ENCODE results near the gene FGD5.

Gene FGD5, protein sequence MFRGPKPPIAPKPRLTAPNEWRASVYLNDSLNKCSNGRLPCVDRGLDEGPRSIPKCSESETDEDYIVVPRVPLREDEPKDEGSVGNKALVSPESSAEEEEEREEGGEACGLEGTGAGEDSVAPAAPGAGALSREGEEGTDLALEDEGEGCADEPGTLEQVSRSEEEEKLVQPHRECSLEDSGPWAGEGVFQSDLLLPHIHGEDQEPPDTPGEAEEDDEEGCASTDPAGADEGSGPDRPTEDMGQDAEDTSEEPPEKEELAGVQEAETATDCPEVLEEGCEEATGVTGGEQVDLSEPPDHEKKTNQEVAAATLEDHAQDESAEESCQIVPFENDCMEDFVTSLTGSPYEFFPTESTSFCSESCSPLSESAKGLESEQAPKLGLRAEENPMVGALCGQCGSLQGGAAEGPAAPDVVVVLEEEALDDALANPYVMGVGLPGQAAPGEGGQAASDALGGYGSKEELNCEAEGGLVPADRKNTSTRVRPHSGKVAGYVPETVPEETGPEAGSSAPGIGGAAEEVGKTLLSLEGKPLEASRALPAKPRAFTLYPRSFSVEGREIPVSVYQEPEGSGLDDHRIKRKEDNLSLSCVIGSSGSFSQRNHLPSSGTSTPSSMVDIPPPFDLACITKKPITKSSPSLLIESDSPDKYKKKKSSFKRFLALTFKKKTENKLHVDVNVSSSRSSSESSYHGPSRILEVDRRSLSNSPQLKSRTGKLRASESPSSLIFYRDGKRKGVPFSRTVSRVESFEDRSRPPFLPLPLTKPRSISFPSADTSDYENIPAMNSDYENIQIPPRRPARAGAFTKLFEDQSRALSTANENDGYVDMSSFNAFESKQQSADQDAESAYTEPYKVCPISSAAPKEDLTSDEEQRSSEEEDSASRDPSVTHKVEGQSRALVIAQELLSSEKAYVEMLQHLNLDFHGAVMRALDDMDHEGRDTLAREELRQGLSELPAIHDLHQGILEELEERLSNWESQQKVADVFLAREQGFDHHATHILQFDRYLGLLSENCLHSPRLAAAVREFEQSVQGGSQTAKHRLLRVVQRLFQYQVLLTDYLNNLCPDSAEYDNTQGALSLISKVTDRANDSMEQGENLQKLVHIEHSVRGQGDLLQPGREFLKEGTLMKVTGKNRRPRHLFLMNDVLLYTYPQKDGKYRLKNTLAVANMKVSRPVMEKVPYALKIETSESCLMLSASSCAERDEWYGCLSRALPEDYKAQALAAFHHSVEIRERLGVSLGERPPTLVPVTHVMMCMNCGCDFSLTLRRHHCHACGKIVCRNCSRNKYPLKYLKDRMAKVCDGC (N-terminal part only)

DNA sequence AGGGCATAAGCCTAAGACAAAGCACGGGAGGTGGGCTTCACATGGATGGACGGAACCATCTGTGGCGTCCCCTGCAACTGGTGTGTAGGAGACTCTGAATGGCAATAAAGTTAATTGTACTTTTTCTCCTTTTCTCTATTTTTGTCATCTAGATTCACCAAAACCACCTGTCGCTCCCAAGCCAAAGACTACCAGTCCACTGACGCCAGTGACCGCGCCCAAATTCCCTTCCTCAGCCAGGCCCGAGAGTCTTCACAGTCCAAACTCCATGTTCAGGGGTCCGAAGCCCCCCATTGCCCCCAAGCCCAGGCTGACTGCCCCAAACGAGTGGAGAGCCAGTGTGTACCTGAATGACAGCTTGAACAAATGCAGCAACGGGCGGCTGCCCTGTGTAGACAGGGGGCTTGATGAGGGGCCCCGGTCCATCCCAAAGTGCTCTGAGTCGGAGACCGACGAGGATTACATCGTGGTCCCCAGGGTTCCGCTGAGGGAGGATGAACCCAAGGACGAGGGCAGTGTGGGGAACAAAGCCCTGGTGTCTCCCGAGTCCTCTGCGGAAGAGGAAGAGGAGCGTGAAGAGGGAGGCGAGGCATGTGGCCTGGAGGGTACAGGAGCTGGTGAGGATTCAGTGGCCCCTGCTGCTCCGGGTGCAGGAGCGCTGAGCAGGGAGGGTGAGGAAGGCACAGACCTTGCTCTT, at the start of gene FGD5:
Gene FGD5, plus strand, starts transcription at position 159 of the 697 bp plus-strand sequence. Its CDS starts 110 bp downstream, at position 269.
- FAIRE-seq: no peak

DNA sequence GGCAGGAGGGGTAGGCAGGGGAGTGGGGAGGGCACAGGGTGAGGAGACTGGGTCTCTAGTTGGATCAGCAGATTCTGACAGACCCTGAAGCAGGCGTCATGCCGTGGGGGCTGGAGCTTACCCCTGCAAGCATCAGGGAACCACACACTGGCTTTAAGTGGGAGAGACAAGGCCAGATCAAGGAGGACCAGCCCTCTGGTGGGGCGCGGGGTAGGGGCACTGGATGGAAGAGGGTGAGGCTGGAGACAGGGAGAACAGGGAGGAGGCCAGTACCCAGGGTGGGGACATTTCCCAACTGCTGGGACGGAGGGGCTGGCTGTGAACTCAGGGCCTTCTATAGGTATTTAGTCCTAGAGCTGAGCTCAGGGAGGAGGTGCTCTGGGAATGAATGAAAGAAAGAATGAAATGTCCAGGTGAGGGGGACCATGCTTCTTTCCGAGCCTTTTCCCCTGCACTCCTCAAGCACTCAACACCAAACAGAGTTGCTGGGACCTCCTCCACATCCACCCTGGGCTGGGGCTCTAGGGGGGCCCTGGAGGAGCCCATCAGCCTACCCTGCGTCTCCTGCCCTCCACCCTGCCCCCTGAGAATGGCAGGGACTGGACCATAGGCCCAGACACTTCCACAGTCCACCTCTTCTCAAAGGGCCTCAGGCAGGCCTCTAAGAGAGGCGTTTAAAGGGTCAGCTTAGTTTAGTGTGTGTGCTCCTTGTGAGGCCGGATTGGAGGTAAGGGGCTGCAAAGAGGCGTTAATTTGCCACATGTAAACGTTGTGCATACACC, 49.0 kb upstream of the FGD5 start:
- FAIRE-seq: no peak

DNA sequence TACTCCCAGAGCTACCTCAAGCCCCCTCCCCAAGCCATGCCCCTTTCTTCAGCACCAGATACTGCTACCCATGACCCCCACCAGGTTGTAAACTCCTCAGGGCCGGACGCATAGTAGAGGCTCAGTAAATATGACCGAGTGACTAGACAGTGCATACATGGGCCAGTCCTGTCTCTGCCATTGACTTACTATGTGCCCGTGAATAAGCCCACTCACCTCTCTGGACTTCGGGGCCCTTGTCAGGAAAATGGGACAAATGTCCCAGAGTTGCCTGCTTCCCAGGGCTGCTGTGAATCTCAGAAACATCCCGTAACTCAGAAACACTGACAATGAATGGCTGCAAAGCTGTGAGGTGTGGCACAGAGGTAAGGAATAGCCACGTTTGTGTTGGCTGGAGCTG, 48.2 kb upstream of the FGD5 start:
- no peak for FAIRE-seq

DNA sequence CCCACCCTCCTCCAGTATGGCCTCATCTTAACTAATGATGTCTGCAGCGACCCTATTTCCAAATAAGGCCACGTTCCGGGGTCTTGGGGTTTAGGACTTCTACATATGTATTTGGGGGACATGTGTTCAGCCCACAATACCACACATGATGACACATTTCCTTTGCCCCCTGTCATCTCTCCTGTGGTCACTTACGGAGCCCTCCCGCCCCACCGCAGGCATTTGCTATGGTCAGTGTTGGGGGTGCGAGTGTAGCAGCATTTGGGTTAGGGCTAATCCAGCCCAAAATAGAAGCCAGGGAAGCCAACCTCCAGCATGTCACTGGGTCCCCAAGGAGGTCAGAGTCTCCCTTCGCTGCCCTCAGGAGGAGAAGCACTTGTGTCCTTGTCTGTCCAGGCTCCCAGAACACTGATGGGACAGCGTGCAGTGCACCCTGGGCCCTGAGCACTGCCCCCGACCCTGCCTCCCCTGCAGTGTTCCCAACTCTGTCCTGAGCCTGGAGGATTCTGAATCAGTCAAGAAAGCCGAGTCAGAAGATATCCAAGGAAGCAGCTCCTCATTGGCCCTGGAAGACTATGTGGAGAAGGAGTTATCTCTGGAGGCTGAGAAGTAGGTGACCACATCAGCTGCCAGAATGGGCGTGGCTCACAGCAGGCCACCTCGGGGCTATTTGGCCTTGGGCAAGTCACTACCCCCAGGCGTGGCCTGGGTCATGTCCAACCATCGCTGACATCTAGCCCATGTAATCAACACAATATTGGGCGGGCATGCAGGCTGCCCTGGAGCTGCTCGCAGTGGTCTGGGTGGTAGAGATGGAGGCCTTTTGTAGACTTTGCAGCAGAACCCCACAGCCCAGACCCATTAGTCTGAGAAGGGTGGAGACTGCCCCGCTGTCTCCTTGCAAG, 46.9 kb upstream of the FGD5 start:
- FAIRE-seq: no peak

DNA sequence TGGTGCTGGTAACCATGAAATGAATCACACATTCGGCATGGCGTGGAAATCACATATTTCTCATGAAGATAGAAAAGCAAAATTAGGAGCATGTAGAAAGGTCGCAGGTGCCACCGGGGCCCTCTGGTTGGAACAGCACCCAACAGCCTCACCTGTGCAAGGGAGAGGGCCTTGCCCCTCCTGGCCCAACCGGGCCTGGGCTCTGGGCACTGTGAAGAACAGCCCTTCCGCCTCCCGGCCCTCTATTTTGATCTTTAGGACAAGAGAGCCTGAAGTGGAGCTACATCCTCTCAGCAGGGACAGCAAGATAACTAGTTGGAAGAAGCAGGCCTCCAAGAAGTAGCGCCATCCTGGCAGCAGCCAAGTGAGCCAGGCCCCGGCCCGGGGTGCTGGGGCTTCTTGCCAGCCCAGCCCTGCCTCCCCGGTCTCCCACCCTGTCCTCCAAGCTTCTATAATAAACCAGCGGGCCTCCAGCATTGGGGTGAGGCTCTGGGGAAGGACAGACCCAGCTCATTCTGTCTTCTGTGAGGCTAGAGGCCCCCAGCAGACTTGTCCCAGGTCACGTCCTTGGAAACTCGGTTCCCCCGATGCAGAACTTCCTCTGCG, 46.1 kb upstream of the FGD5 start:
- no peak for FAIRE-seq

DNA sequence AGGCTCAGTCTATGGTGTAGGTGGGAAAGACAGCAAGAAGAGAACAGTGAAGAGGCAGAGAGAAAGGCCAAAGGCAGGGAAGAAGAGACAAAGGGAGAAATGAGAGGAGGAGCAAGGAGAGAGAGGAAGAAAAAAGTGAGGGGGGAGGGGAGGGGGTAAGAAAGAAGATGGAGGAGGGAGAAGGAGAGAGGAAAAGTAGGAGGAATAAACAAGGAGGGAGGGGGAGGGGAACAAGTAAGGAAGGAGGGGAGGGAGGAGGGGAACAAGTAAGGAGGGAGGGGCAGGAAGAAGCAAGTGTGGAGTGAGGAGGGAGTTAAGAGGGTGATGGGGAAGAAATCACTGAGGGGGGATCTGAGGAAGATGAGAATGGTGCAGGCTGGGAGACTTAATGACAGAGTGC, 45.5 kb upstream of the FGD5 start:
- FAIRE-seq: no peak

DNA sequence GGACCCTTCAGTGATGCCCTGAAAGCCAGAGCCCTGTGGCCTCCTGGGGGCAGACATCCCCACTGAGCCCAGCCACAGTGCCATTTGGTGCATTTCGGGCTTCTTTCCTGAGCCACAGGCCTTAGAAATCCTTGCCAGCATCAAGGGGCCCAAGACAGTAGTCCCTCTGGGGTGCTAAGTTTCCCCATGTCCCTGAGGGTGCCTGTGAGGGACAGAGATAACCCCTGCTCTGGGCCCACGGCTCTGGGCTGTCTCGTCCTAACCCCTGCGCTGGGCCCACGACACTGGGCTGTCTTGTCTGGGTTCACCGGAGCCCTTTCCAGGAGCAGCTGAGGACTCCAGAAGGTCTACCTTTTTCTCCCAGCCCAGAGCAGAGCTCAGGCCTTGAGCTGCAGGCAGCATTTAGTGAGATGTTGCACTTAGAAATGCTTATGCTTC, 45.1 kb upstream of the FGD5 start:
- FAIRE-seq: no peak

DNA sequence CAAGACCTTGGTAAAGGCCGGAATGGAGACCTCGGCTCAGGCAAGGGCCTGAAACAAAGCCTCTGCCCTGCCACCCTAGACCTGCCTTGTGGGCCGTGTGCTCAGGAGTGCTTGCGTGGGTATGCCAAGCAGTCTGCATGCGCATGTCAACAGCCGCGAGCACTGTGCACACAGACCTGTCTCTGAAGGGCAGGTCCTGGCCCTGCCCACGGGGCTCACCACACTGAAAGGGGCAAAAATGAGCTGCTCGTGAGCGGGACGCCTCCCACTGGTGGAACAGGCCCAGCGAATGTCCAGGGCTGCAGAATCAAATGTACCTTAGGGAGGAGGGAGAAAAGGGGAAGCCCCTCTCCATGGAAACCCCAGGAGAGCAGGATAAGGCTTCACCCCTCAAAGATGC, 44.3 kb upstream of the FGD5 start:
- FAIRE-seq: no peak

DNA sequence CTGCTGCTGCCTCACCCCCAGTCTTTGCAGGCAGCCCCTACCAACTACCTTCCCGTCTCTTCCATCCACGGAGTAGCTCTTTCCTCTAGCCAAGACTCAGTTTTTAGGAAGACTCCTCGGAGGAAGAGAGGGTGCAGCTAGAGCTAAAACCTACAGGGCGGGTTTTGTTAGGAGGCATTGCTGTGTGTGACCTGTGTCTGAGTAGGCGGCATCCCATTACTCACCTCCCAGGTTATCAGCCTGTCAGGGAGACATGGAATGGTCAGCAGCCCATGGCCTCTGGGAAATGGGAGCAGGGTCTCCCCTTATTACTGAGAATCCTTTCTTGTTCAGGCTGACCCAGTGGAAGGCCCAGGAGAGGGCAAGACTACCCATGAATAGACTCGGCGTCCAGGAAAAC, 43.8 kb upstream of the FGD5 start:
- FAIRE-seq: no peak

DNA sequence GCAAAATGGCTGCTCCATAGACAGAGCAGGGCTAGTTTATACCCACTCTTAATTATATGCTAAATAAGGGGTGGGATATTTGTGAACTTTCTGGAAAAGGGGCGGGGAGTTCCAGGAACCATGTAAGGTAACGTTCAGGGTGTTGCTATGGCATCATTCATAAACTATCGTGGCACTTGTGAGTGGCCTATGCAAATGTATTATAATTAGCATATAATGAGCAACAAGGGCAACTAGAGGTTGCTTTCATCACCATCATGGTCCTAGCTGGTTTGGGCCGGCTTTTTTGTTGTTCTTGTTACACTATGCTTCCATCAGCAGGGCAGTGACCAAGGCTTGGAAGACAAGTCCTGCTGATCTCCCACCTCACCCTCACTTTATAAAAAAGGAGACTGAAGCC, 43.2 kb upstream of the FGD5 start:
- FAIRE-seq: no peak

DNA sequence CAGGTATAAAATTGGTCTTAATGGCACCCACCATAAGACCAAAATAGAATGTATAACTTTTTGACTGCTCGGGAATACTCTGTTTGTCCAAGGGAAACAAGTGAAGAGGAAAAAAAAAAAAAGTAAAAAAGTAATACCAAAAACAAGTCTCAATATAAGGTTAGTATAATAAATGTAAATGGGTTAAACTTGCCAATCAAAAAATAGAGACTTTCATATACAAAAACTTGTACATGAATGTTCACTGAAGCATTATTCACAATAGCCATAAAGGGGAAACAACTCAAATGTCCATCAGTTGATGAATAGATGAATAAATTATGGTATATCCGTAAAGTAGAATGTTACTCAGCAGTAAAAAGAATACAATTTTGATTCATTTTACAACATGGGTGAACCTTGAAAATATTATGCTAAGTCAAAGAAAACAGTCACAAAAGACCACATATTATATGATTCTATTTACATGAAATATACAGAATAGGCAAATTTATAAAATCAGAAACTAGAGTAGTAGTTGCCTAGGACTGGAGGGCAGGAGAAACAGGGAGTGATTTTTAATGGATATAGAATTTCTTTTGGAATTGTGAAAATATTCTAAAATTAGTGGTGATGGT, 39.6 kb upstream of the FGD5 start:
- no peak for FAIRE-seq

DNA sequence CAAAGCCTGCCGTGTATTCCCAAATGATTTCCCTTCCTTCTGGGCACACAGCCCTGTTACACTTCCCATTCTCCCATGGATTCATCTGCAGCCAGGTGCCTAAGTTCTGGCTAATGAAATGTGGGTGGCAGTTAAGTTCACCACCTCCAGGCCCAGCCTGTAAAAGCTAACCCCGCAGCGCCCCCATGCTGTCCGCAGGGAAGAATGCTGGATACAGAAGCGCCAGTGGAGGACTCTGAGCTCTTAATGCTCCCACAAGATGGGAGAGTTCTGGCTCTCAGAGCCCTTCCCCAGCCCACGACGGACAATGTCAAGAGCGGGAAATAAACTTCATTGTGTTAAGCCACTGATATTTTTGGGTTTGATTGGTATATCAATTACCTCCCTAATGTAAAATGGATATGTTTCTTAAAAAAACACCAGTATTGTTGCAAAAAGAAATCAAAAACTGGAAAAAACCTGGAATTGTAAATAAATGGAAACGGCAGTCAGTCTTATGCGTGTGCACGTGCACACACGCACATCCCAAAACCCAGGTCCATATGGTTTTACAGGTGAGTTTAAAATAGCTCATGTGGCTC, 37.7 kb upstream of the FGD5 start:
- FAIRE-seq: no peak

DNA sequence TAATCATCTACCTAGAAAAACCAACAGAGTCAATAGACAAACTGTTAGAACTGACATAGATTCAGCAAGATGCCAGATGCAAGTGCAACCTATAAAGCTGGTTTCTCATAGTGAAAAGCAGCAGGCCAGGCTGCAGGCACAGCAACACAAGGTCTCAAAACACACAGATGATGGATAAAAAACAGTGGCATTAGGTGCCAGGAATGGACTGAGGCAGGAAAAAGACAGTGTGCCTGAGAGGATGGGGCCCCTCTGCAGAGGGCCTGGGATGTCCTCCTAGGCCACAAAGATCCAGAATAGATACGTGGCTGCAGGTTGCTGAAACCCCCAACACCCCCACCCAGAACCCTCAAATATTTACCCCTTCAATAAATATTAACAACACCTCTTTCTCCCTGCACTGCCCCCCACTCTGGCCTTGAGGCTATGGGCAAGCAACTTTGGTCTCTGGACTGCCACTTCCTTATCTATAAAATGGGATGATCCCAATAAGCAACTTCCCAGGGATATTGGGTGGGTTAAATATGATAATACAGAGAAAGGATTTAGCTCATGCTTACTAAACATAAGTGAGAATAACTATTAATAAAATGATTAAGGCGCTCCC, 35.2 kb upstream of the FGD5 start:
- no peak for FAIRE-seq

DNA sequence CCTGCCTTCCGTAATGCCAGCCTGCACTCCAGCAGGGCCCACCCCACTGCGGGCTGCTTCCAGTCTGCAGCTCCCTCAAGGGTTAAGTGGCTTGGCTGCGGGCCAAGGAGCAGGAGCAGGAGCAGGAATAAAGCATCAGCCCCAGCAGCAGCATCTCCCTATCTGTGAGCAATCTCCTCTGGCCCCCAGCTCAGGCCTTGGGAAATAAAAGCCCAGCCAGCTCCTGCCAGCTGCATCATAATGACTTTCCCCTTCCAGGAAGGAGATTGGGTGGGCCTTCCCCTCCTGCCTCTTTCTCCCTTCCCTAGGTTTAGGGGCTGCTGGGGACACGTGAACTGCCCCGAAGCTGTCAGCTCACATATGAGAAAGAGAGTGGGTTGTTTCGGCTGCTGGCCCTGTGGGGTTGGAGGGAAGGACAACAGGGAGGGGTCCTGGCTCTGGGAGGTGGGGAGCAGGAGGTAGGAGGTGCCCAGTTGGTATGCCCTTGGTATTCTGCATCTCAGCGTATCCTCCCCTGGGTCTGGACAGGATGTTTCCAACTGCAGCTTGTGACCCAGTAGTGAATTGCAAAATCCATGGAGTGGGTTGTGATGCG, 34.6 kb upstream of the FGD5 start:
- no peak for FAIRE-seq

DNA sequence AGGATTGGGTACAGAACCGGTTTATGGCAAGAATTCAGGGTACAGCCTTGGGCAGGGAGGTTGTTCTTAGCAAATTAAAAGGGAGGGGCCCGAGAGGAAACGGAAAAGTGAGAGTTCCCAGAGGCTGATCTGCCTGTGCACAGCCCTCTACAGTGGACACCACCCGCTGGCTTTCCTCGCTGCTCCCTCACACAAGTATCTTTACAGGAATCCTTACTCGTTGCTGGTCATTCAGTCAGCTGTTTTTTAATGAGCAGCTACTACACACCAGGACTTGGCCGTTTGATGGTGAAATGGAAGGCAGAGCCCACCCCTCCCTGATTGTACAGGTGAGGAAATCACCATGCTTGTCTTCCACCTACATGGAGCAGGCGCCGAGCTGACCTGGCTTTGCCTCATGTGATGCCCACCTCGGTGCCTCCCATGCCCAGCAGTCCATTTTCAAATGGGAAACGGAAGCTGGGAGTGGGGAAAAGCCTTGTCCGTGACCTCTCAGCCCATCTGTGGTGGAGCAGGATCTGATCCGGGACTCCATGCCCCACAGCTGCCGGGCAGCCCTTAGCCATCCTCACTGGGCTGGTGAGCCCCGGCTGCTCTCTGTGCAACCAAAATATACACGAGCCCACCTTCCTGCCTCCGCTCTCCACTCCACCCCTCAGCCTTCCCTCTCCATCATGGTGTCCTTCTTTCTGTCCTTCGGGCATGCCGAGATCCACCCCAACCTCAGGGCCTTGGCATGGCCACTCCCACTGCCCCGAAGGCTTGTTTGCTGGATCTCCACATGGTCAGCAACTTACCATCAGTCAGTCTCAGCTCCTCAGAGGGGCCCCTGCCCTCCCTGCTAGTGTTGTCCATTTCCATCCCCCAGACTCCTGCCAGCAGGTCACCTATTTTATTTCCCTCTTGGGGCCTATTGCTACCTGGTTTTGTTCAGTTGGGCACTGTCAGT, 33.3 kb upstream of the FGD5 start:
- FAIRE-seq: no peak

DNA sequence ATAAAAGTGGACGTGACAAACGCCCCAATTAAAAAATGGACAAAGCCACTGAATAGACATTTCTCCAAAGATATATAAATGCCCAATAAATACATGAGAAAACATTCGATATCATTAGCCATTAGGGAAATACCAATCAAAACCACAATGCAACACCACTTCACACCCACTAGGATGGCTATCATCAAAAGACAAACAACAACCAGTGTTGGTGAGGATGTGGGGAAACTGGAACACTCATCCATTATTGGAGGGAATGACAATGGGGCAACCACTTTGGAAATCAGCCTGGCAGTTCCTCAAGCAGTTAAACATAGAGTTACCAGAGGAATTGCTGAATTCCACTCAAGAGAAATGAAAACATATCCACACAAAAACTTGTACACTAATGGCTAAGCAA, 32.4 kb upstream of the FGD5 start:
- no peak for FAIRE-seq

DNA sequence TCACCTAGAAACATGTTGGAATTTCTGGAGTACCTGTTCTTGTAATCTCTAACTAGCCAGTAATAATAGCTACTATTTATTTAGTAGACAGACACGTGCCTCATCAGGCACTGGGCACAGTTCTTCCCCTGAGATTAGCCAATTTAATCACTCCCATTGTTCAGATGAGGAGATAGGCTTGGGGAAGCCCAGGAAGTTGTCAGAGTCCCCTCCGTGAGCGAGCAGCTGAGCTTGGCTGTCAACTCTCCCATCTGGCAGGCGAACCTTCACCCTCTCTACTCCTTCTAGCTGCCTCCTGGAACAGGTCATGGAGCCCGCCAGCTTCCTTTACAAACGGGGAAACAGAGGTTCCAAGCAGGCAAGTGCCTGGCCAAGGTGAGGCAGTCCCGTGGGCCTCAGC, 31.1 kb upstream of the FGD5 start:
- no peak for FAIRE-seq
